HEK293 (cell line): Measurements from ENCODE around the gene CNFN.

Experiments
- CTCF ChIA-PET: fragments of 350-600 bp; formaldehyde crosslinking; extraction: SDS; loops from one replicate; lab custom pipeline; 2021; ENCODE audit warnings: antibody characterized with exemption; lab: Yijun Ruan, JAX
- POLR2A ChIA-PET: fragments of 300-600 bp; formaldehyde crosslinking; extraction: SDS; loops from one replicate; lab custom pipeline; 2020; ENCODE audit warnings: antibody characterized with exemption, inconsistent platforms; lab: Yijun Ruan, JAX
- H3K27ac ChIP-seq: fragments of 200-500 bp; sonication (Bioruptor generic); 2 replicates; pipeline ENCODE4 v1.5.1; 2014; ENCODE audit warnings: low read depth, low read length, control low read depth, inconsistent platforms; ENCODE audit errors: extremely low read depth
- H3K36me3 ChIP-seq, 2 experiments: fragments of 200-500 bp in 1 of 2; sonication (Bioruptor generic) in 1 of 2; 1 replicate in 1 of 2; 2 replicates in 1 of 2; pipeline ENCODE4 v1.5.1; 2014 to 2017; ENCODE audit warnings: inconsistent platforms in 2 of 2, low read length in 2 of 2; ENCODE audit not compliant: control insufficient read depth in 2 of 2, insufficient read depth in 1 of 2
- H3K4me1 ChIP-seq: fragments of 200-500 bp; sonication (Bioruptor generic); 2 replicates; pipeline ENCODE4 v1.5.1; 2014; ENCODE audit warnings: mild to moderate bottlenecking, low read length, inconsistent platforms; ENCODE audit not compliant: control insufficient read depth, insufficient read depth
- H3K4me3 ChIP-seq: 2 replicates; pipeline ENCODE4 v1.5.1; 2011; ENCODE audit warnings: low read depth, mild to moderate bottlenecking, control low read depth, low read length, moderate library complexity
- H3K9me3 ChIP-seq: fragments of 200-500 bp; sonication (Bioruptor generic); 2 replicates; pipeline ENCODE4 v1.5.1; 2014; ENCODE audit warnings: low read depth, low read length, inconsistent platforms; ENCODE audit not compliant: control insufficient read depth, insufficient read depth
- FEZF1 ChIP-seq: fragments of 450-650 bp; formaldehyde crosslinking; IDR thresholded peaks from 2 replicates; pipeline ENCODE4 v1.5.1; 2016; ENCODE audit warnings: missing biosample characterization, missing genetic modification characterization
- IKZF3 ChIP-seq: fragments of 450-650 bp; IDR thresholded peaks from 2 replicates; pipeline ENCODE4 v1.5.0; 2018; ENCODE audit warnings: missing biosample characterization, mild to moderate bottlenecking, missing genetic modification characterization, moderate library complexity
- SALL2 ChIP-seq: fragments of 450-650 bp; formaldehyde crosslinking; IDR thresholded peaks from 2 replicates; pipeline ENCODE4 v1.5.0; 2017; ENCODE audit warnings: missing biosample characterization, mild to moderate bottlenecking, missing genetic modification characterization, borderline replicate concordance
- SCRT2 ChIP-seq: fragments of 450-650 bp; formaldehyde crosslinking; IDR thresholded peaks from 2 replicates; pipeline ENCODE4 v1.5.1; 2016; ENCODE audit warnings: missing biosample characterization, missing genetic modification characterization
- ZBTB17 ChIP-seq: fragments of 450-650 bp; formaldehyde crosslinking; IDR thresholded peaks from 2 replicates; pipeline ENCODE4 v1.5.1; 2016; ENCODE audit warnings: missing biosample characterization, missing genetic modification characterization
- ZFP69B ChIP-seq: fragments of 450-650 bp; formaldehyde crosslinking; IDR thresholded peaks from 2 replicates; pipeline ENCODE4 v1.5.1; 2016; ENCODE audit warnings: missing biosample characterization, missing genetic modification characterization
- ZNF211 ChIP-seq: fragments of 450-650 bp; formaldehyde crosslinking; IDR thresholded peaks from 2 replicates; pipeline ENCODE4 v1.5.1; 2016; ENCODE audit warnings: low read depth, missing biosample characterization, missing genetic modification characterization
- ZNF223 ChIP-seq: fragments of 450-650 bp; formaldehyde crosslinking; IDR thresholded peaks from 2 replicates; pipeline ENCODE4 v1.5.1; 2016; ENCODE audit warnings: missing biosample characterization, missing genetic modification characterization
- ZNF341 ChIP-seq: fragments of 450-650 bp; formaldehyde crosslinking; IDR thresholded peaks from 2 replicates; pipeline ENCODE4; 2016; ENCODE audit warnings: low read depth, missing biosample characterization, missing genetic modification characterization
- ZNF610 ChIP-seq: fragments of 450-650 bp; formaldehyde crosslinking; IDR thresholded peaks from 2 replicates; pipeline ENCODE4 v1.5.1; 2016; ENCODE audit warnings: missing biosample characterization, missing genetic modification characterization, borderline replicate concordance
- ZNF670 ChIP-seq: fragments of 450-650 bp; formaldehyde crosslinking; IDR thresholded peaks from 2 replicates; pipeline ENCODE4 v1.5.1; 2016; ENCODE audit warnings: missing biosample characterization, missing genetic modification characterization, low read depth
- ZSCAN16 ChIP-seq: fragments of 450-650 bp; formaldehyde crosslinking; IDR thresholded peaks from 2 replicates; pipeline ENCODE4 v1.5.1; 2016; ENCODE audit warnings: missing biosample characterization, missing genetic modification characterization
- ZXDB ChIP-seq: fragments of 450-650 bp; formaldehyde crosslinking; IDR thresholded peaks from 2 replicates; pipeline ENCODE4 v1.5.1; 2016; ENCODE audit warnings: missing biosample characterization, missing genetic modification characterization
- TF ChIP-seq, protein P1 (sequence below): fragments of 450-650 bp; formaldehyde crosslinking; IDR thresholded peaks from 2 replicates; pipeline ENCODE4 v1.5.1; 2016; ENCODE audit warnings: missing biosample characterization, missing genetic modification characterization
- TF ChIP-seq, protein P2 (sequence below): fragments of 450-650 bp; formaldehyde crosslinking; IDR thresholded peaks from 2 replicates; pipeline ENCODE4 v1.5.1; 2017; ENCODE audit warnings: missing biosample characterization, missing genetic modification characterization
- TF ChIP-seq, protein P3 (sequence below): fragments of 450-650 bp; formaldehyde crosslinking; IDR thresholded peaks from 2 replicates; pipeline ENCODE4 v1.5.1; 2016; ENCODE audit warnings: missing biosample characterization, missing genetic modification characterization
- TF ChIP-seq, protein P4 (sequence below): fragments of 450-650 bp; formaldehyde crosslinking; IDR thresholded peaks from 2 replicates; pipeline ENCODE4 v1.5.1; 2016; ENCODE audit warnings: missing biosample characterization, missing genetic modification characterization

The CNFN gene

DNA sequence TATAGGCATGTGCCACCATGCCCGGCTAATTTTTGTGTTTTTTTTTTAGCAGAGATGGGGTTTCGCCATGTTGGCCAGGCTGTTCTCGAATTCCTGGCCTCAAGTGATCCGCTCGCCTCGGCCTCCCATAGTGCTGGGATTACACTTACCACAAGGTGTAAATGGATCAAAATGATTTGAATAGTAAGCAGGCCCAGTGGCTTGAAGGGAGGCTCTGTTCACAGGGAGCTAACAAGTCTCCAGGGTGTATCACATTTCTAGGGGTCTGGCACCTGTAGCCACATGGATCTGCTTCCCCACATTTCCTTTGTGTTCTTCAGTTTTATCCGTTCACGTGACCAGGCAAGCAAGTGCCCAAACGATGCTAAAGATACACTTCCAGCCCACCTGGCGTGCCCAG is 13.5 kb upstream of the CNFN start:
- Histone ChIP-seq H3K4me1 (peaks cover 9% of the 10 kb centered on the region), H3K4me3 (no peak overlapping the region), H3K9me3 (no peaks in the 10 kb centered on the region), H3K27ac (no peak overlapping the region), H3K36me3 (peaks cover 2 to 4% of the 10 kb centered on the region in 2 experiments; a peak in 2 of 3 replicates)
- POLR2A ChIA-PET = interaction anchor here (0.7 to 0.9 kb wide), 3 partner anchors 8 to 437 kb away, joined by 3 to 6 read pairs (median 4); no protein-coding TSS in a partner anchor
- CTCF ChIA-PET = interaction anchor here (0.5 kb wide), 1 partner anchor 165 kb away, joined by 3 read pairs; no protein-coding TSS in a partner anchor
- TF ChIP-seq SALL2 (tag by site-specific recombination) (no peak), ZSCAN16 (peak; percentile 82)

DNA sequence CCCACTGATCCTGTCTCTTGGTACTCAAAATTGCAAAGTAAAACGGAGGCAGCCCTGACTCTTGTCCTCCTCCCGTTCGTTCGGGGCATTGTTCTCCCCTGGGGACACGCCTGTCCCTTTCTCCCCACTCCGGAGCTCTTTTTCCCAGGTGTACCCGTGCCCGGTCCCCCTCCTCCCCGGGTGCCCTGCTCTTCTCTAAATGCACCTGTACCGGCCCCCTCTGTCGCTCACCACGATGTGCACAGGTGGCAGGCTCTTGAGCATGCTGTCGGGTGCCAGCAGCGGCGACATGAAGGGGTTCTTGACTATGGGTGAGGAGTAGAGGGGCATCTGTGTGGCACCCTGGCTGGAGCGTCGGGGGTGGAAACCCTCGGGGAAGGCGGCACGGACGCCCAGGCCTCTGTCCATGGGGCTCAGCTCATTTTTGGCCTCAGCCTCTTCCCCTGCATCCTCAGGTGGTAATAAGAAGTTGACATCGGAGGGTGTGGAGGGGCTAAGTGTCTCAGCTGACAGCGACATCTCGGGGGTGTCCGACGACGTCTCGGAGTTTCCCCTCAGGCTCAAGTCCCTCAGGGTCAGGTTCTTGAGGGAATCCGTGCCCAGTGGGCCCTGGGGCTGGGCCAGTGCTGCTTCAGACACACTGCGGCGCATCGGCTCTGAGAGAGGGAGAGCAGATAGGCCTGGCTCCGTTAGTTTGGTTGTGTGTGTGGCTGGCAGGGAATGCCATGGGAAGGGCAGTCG is 12.4 kb upstream of the CNFN start:
- Histone ChIP-seq H3K4me3 (no peak overlapping the region), H3K9me3 (no peaks in the 10 kb centered on the region), H3K36me3 (peaks cover 2 to 4% of the 10 kb centered on the region in 2 experiments; a peak in 2 of 3 replicates)
- ChIA-PET POLR2A (interaction anchor here (0.7 to 1.2 kb wide), 5 partner anchors 13 to 56 kb away, joined by 3 to 6 read pairs (median 4); no protein-coding TSS in a partner anchor), CTCF (interaction anchor here (0.7 to 3.4 kb wide), 6 partner anchors 8 to 294 kb away, joined by 3 to 33 read pairs (median 5); no protein-coding TSS in a partner anchor)
- TF ChIP-seq SCRT2 (tag by site-specific recombination) = 0 out of 2 replicates have a peak, but pooled peaks have one; percentile 16
- no peak for TF ChIP-seq FEZF1
- TF ChIP-seq, all 188 proteins: peak for 1
- Histone ChIP-seq H3K27ac (peak overlapping the region; percentile 24; the same call in 1 of the 2 replicates), H3K4me1 (peaks cover 12% of the 10 kb centered on the region)

DNA sequence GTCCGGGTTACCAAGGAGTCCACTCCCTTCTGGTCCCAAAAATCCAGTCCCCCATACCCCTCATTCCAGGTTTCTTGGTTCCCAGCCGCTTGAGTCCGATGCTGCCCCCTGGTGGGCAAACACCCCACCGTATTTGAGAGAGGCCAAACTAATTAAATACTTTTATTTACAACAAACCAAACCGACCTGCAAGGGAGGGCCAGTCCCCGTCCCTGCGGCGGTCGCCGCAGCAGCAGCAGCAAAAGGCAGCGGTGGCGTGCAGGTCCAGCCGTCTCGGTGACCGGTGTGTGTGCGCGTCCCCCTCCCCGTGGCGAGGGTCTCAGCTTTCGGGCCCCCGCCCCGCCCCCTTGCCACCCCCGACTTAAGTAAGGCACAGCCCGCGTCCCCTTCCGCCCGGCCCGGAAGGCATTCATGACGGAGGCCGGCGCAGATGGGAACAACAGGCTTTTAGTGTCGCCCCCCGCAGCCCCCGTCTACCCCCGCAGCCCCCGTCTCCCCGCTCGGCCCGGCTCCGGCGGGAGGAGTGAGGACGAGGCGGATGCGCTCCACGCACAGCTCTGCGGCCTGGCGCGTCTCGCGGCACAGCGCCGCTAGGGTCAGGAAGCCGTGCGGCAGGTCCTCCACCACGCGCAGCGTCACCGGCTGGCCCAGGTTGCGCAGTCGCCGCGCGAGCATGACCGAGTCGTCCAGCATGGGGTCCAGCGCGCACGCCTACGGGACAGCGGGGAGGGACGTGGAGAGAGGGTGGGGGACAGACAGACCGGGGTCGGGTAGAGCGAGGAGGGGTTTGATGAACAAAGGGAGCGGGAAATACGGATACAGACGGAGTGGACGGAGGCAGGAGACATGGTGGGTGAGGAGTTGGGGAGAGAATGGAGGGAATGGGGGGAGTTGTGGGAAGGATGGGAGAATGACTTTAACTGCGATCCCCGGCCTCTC is 11.5 kb upstream of the CNFN start:
- POLR2A ChIA-PET = interaction anchor here (0.7 to 1.3 kb wide), 8 partner anchors 12 to 265 kb away, joined by 3 to 6 read pairs (median 4); no protein-coding TSS in a partner anchor
- Histone ChIP-seq H3K4me3 (peak overlapping the region; percentile 49), H3K9me3 (no peaks in the 10 kb centered on the region), H3K27ac (peak overlapping the region; percentile 50; the same call in 1 of the 2 replicates), H3K4me1 (peaks cover 12% of the 10 kb centered on the region), H3K36me3 (peaks cover 2 to 4% of the 10 kb centered on the region in 2 experiments; a peak in 2 of 3 replicates)
- CTCF ChIA-PET = interaction anchor here (0.5 to 3.4 kb wide), 33 partner anchors 8 to 648 kb away, joined by 3 to 33 read pairs (median 4); partner anchors contain the start of genes CNFN and POU2F2
- TF ChIP-seq ZNF211 (tag by site-specific recombination) = no peak
- TF ChIP-seq, protein P1, sequence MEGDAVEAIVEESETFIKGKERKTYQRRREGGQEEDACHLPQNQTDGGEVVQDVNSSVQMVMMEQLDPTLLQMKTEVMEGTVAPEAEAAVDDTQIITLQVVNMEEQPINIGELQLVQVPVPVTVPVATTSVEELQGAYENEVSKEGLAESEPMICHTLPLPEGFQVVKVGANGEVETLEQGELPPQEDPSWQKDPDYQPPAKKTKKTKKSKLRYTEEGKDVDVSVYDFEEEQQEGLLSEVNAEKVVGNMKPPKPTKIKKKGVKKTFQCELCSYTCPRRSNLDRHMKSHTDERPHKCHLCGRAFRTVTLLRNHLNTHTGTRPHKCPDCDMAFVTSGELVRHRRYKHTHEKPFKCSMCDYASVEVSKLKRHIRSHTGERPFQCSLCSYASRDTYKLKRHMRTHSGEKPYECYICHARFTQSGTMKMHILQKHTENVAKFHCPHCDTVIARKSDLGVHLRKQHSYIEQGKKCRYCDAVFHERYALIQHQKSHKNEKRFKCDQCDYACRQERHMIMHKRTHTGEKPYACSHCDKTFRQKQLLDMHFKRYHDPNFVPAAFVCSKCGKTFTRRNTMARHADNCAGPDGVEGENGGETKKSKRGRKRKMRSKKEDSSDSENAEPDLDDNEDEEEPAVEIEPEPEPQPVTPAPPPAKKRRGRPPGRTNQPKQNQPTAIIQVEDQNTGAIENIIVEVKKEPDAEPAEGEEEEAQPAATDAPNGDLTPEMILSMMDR (tag by site-specific recombination) = peak; percentile 76
- peak; percentile 82 for TF ChIP-seq ZNF341 (tag by site-specific recombination)
- TF ChIP-seq ZXDB (tag by site-specific recombination) = peak; percentile 21; the same call in 1 of the 2 replicates
- no peak for TF ChIP-seq ZNF670
- TF ChIP-seq ZNF610 = no peak
- peak; percentile 76 for TF ChIP-seq ZBTB17 (tag by site-specific recombination)
- TF ChIP-seq ZFP69B (tag by site-specific recombination) = 0 out of 2 replicates have a peak, but pooled peaks have one; percentile 22
- TF ChIP-seq ZNF223 (tag by site-specific recombination) = no peak
- TF ChIP-seq, protein P2, sequence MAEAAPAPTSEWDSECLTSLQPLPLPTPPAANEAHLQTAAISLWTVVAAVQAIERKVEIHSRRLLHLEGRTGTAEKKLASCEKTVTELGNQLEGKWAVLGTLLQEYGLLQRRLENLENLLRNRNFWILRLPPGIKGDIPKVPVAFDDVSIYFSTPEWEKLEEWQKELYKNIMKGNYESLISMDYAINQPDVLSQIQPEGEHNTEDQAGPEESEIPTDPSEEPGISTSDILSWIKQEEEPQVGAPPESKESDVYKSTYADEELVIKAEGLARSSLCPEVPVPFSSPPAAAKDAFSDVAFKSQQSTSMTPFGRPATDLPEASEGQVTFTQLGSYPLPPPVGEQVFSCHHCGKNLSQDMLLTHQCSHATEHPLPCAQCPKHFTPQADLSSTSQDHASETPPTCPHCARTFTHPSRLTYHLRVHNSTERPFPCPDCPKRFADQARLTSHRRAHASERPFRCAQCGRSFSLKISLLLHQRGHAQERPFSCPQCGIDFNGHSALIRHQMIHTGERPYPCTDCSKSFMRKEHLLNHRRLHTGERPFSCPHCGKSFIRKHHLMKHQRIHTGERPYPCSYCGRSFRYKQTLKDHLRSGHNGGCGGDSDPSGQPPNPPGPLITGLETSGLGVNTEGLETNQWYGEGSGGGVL = peak; percentile 49; the same call in 1 of the 2 replicates
- TF ChIP-seq, protein P3, sequence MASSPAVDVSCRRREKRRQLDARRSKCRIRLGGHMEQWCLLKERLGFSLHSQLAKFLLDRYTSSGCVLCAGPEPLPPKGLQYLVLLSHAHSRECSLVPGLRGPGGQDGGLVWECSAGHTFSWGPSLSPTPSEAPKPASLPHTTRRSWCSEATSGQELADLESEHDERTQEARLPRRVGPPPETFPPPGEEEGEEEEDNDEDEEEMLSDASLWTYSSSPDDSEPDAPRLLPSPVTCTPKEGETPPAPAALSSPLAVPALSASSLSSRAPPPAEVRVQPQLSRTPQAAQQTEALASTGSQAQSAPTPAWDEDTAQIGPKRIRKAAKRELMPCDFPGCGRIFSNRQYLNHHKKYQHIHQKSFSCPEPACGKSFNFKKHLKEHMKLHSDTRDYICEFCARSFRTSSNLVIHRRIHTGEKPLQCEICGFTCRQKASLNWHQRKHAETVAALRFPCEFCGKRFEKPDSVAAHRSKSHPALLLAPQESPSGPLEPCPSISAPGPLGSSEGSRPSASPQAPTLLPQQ = 0 out of 2 replicates have a peak, but pooled peaks have one; percentile 19
- TF ChIP-seq IKZF3 (tag by site-specific recombination) = peak; percentile 74
- TF ChIP-seq, protein P4, sequence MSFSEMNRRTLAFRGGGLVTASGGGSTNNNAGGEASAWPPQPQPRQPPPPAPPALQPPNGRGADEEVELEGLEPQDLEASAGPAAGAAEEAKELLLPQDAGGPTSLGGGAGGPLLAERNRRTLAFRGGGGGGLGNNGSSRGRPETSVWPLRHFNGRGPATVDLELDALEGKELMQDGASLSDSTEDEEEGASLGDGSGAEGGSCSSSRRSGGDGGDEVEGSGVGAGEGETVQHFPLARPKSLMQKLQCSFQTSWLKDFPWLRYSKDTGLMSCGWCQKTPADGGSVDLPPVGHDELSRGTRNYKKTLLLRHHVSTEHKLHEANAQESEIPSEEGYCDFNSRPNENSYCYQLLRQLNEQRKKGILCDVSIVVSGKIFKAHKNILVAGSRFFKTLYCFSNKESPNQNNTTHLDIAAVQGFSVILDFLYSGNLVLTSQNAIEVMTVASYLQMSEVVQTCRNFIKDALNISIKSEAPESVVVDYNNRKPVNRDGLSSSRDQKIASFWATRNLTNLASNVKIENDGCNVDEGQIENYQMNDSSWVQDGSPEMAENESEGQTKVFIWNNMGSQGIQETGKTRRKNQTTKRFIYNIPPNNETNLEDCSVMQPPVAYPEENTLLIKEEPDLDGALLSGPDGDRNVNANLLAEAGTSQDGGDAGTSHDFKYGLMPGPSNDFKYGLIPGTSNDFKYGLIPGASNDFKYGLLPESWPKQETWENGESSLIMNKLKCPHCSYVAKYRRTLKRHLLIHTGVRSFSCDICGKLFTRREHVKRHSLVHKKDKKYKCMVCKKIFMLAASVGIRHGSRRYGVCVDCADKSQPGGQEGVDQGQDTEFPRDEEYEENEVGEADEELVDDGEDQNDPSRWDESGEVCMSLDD (tag by site-specific recombination) = peak; percentile 44; the same call in 1 of the 2 replicates
